Measurements from ENCODE around the gene MAD2L2.

GRCh38 chr1:11661103-11661502 lies 19.8 kb downstream of the MAD2L2 start:
- TF ChIP-seq CTCF (IDR thresholded peaks at IDR 0.05) (no peak), POLR2A (IDR thresholded peaks at IDR 0.05) (no peak)
